GM12891 (cell line): ENCODE data around the gene EGR4.

Experiments used
- PAX5 ChIP-seq: IDR thresholded peaks from 2 replicates; pipeline ENCODE4 v1.6.1; 2011; ENCODE audit warnings: low read length, moderate library complexity, mild to moderate bottlenecking; ENCODE audit not compliant: insufficient read depth, severe bottlenecking
- POLR2A ChIP-seq: IDR thresholded peaks from 2 replicates; pipeline ENCODE4 v1.6.1; 2011; ENCODE audit warnings: low read depth, low read length, control low read depth
- POLR2AphosphoS5 ChIP-seq: IDR thresholded peaks from 2 replicates; pipeline ENCODE4 v1.6.1; 2011; ENCODE audit warnings: low read depth, low read length, control low read depth
- POU2F2 ChIP-seq: IDR thresholded peaks from 2 replicates; pipeline ENCODE4 v1.6.1; 2011; ENCODE audit warnings: low read depth, mild to moderate bottlenecking, control low read depth, low read length, moderate library complexity
- SPI1 ChIP-seq: IDR thresholded peaks from 2 replicates; pipeline ENCODE4 v1.6.1; 2011; ENCODE audit warnings: low read depth, low read length, control low read depth
- TAF1 ChIP-seq: IDR thresholded peaks from 2 replicates; pipeline ENCODE4 v1.6.1; 2011; ENCODE audit warnings: low read depth, low read length, control low read depth

GRCh38 chr2:73243884-73244570 is 49.3 kb downstream of the EGR4 start:
- TF ChIP-seq POLR2AphosphoS5 (no peak), TAF1 (no peak), POLR2A (no peak), POU2F2 (no peak), PAX5 (no peak), SPI1 (no peak)
